HG02763 (cell line): Measurements from ENCODE around the gene RBCK1.
"Not testable (repeated sequence)": the region's sequence is repeated elsewhere in the genome, so short reads cannot be mapped to it uniquely, and the experiment has no call there.

Source experiments
- ATAC-seq: cut with Tn5 transposase; IDR thresholded peaks from one replicate; pipeline ENCODE4 v1.9.1; 2021; ENCODE audit warnings: mild to moderate bottlenecking, moderate library complexity; ENCODE audit not compliant: unreplicated experiment

Gene RBCK1

GRCh38 chr20:407953-408842 is at the start of gene RBCK1:
RBCK1 (plus strand) TSS chr20:408299; CDS start chr20:408758, 459 bp downstream.
- peak; percentile 62 for ATAC-seq

DNA sequence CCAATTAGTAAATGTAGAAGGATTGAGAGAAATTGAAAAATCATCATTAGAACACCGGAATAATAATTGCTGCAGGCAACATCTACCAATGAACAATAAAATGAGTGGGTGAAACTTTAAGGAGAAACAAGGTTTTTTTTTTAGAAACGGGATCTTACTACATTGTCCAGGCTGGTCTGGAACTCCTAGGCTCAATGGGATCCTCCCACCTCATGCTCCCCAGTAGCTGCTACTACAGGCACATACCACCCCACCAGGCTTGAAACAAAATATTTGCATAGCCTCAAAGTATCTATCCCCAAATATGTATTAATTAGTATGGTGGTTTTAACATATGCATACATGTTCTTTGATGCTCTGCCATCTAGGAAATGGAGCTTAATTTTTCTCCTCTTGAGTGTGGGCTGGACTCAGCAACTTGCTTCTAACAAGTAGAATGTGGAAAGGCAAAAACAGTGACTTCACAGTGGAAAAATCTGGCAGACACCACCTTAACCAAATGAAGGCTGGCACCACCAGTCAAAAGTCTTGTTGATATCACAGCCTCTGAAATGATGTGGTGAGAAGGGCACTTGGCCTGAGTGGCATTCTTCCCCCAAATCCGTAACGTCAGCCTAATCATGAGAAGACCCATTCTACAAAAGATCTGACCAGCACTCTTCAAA is 49.1 kb upstream of the RBCK1 start:
- no peak for ATAC-seq

- no peak for ATAC-seq
Observed at GRCh38 chr20:361561-361960, 46.5 kb upstream of the RBCK1 start.

DNA sequence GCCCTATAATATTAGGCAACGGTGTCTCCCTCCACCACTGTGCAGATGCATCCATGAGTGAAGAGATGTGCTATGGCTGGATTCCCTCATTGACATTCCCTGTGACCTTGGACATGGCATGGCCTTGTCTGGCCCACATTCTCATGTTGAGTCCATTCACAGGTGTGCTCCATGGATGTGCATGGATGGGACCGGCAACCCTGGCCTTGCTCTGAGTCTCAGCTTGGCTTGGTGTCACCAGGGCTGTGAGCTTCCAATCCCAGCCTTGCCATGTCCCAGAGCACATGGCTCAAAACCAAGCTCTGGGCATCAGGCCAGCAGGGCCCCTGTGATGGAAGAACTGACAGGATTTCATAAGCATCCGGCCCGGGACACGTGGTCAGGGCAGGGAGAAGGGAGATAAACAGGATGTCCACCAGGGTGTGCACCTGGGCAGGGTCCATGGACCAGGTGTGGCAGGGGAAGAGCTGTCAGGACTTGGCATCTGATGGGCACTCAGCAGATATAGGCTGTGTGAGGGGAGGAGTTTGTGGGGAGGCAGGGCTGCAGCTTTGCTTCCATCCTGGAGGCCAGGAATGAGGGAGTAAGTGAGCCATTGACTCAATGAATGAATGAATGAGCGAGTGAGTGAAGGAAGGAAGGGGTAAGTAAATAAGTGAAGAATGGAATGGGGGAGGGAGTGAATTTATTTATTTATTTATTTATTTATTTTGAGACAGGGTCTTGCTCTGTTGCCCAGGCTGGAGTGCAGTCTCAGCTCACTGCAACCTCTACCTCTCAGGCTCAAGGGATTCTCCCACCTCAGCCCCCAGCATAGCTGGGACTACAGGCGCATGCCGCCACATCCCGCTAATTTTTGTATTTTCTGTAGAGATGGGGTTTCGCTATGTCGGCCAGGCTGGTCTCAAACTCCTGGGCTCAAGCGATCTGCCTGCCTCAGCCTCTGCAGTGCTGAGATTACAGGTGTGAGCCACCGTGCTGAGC is 45.5 kb upstream of the RBCK1 start:
- ATAC-seq = no peak

DNA sequence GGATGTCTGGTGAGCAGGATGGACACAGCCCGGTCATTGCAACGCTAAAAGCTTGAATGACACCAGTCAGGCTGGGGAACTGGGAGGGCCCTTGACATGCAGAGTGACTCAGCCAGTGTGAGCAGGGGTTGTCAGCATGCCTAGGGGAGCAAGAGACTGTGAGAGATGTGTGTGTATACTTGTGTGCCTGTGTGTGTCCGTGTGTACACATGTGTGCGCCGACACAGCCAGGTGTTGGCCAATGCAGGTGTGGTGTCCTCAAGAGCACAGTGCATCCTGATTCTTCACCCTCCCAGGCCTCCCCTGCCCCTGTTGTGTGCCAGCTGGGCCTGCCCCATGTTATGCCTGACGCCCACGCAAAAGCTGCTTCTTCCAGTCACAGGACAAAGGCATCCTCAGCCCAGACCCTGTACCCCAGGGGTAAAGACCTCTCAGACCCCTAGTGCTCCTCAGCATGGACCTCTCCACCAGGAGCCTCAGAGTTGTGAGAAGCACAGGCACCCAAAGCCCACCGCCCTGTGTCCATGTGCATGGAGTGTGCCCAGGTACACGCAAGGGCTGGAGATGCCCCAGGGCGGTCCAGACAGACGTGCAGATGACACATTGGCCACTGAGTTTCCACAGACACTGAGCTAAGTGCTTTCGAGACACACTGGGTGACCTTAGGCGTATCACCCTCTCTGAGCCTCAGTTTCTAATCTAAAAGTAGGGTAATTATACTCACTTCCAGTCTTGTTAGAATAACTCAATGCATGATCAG is 44.6 kb upstream of the RBCK1 start:
- ATAC-seq = no peak

DNA sequence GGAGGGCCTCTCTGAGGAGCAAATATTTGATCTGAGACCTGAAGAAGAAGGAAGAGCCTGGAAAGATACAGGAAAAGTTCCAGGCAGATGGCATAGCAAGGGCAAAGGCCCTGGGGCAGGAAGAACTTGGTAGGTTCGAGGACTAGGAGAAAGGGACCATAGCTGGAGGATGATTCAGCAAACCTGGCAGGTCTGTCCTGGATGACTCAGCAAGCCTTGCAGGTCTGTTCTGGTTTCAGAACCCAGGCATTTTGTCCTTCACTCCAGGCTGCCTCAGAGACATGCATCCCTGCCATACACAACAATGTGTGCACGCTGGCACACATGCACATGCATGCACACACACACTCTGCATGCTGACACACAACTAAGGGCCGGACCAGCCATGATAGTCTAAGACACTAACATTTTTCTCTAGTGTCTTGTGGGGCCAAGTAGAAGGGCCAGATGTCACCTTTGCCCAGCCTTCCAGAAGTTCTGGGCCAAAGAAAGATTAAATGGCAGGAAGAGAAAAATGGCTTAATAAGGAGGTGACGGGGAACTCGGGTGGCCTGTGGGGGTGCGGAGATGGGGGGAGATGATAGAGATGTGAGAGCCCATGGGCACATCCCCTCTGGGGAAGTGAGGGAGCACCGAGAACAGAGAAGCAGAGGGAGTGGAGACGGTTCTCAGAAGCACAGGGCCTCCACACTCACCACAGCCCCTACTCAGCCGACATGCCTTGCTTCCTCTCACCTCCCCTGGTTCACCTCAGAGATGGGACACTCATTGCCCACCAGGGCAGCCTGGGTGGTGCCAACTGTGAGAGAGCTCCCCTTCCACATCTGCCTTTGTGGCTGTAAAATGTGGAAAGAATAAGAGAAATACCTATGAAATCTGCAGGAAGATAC is 42.9 kb upstream of the RBCK1 start:
- ATAC-seq = no peak

GRCh38 chr20:366041-366718 is 41.9 kb upstream of the RBCK1 start:
- ATAC-seq = no peak

GRCh38 chr20:366719-367485 is 41.2 kb upstream of the RBCK1 start:
- no peak for ATAC-seq

GRCh38 chr20:367486-367887 is 40.6 kb upstream of the RBCK1 start:
- no peak for ATAC-seq

- no peak for ATAC-seq
Observed at GRCh38 chr20:368915-369314, 39.2 kb upstream of the RBCK1 start.

DNA sequence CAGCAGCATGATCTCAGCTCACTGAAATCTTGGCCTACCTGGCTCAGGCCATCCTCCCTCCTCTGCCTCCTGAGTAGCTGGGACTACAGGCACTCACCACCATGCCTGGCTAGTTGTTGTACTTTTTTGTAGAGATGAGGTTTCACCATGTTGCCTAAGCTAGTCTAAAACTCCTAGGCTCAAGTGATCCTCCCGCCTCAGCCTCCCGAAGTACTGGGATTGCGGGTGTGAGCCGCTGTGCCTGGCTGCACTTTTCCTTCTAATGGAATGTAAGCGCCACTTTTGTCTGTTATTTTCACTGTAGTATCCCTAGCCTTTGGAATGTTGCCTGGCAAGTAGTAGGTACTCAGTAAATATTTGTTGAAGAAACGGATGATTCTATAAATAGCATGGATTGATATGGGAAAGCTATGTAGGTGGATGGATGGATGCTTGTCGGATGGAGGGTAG is 37.9 kb upstream of the RBCK1 start:
- ATAC-seq = no peak

DNA sequence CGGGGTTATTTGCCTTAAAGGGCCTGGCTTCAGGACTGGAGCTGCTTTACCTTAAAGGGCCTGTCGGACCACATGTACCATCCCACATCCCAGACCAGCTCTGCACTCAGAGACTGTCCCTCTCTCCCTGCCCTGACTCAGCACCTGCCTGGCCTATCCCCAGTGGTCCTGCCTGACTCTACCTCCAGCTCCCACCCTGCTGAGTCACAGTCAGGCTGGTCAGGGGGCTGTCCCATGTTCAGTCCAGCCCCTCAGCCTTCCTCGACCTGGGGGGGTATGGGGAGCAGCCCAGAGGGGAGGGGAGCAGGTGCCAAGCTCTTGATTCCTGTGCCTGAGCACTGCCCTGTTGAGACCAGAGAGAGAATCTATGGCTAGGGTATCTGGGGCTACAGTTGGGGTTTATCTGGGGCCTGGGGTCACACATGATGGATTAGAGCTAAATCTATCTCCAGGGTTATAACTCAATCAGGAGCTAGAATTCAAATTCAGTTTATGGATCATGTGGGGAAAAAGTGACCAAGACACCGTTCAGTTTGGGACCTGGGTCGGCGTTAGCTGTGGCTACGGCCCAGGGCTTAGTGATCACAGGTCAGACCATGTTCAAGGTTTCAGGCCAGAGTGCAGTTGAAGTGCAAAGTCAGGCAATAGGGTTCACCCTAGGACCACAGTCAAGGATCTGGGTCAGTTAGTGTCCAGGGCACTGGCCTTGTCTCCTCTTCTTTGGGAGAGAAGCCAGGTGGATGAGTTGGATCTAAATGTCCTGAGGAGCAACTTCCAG is 36.9 kb upstream of the RBCK1 start:
- ATAC-seq = no peak

- ATAC-seq = no peak
Observed at GRCh38 chr20:371755-372542, 36.1 kb upstream of the RBCK1 start.

DNA sequence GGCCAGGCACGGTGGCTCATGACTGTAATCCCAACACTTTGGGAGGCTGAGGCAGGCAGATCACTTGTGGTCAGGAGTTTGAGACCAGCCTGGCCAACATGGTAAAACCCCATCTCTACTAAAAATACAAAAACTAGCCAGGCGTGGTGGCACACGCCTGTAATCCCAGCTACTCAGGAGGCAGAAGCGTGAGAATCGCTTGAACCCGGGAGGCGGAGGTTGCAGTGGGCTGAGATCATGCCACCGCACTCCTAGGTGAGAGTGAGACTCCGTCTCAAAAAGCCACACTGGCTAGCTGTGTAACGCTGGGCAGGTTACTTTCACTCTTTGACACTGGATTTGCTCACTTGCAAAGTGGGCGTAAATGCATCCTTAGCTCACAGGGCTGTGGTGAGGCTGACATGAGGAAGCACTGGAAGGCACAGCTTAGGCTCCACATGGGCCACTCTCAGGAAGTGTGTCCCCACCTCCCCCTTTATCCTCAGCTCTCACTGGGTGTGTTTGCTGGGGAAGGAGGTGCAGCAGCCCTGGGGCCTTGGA is 35.5 kb upstream of the RBCK1 start:
- not testable (repeated sequence) for ATAC-seq

DNA sequence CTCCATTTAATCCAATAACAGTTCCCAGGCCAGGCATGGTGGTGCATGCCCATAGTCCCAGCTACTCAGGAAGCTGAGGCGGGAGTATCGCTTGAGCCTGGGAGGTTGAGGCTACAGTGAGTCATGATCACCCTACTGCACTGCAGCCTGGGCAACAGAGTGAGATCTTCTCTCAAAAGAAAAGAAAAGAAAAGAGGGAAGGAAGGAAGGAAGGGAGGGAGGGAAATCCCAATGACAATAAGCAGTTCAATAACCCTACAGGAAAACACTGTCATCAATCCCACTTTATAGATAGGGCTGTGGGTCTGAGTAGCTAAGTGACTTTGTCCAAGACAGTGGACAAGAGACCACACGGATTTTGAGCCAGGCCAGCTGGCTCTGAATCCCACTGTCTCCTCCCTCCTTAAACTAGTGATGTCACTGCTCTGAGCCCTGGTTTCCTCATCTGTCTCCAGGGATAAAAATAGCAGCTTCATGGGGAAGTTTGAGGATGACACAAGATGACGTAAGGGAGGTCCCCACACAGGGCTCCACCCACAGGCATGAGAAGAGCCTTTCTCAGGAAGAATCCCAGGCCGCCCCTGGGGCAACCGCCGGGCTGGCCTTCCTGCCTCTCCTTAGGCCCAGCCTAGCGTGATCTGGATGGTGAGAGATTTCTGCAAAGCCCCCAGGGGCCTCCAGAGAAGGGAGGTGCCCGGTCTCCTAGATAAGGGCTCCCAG is 34.8 kb upstream of the RBCK1 start:
- ATAC-seq = no peak
